ENCODE data around the gene HPN.

HPN gene

GRCh38 chr19:35080613-35081170, 39.2 kb downstream of the HPN start:
- no peak for DNase-seq (ENCODE audit: low read depth in 2 of 2, low spot score in 1 of 2)

DNA sequence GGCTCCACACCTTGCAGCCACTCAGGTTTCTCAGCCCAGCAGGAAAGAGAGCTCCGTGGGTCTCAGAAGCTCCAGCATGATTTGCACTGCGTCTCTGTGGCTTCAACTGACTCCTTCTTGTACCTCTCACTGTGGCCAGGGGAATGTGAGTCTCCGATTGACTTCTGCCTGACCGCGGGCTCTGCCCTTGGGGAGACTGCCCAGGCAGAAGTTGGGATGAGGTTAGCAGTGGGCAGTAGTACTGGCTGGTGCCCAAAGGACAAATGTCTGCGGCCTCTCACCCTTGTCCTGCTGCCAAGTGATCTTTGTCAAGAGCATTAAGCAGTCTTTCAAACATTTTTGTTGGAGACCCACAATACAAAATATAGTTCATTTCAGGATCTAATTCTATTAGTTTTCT, 39.7 kb downstream of the HPN start:
- DNase-seq (ENCODE audit: low read depth in 2 of 2, low spot score in 1 of 2): no peak

DNA sequence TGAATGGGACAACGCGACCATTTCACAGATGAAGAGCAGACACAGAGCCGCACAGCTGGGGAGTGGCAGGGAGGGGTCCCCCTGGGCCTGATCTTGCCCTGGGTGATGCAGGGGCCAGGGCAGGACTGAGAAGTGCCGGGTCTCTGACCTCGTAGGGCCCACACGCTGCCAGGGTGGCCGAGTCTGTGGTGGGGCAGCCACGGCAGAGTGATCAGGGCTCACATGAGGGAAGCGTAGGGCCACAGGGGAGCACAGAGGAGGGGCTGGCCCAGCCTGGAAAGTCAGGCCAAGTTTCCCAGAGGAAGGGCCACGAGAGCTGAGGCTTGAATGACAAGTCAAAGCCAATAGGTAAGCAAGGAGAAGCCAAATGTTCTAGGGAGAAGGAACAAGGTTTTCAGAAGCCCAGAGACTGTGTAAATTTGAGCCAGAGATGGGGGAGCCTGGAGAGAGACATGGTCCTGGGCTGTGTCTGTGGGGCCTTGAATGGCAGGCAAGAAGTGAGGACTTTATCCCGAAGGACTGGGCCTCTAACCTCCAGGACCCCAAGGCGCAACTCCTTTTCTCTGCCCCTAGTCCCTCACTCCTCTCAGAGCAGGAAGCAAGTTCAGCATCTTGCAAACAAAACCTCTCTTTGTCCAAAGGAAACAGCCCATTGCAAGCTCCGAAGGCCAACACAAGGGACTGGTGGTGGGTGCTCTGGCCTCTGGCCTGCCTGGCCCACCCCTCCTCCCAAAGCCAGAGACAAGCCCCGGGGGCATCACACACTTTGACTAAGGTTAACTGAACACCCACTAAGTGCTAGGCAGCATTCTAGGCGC, 42.4 kb downstream of the HPN start:
- DNase-seq (ENCODE audit: low read depth in 2 of 2, low spot score in 1 of 2): no peak

DNA sequence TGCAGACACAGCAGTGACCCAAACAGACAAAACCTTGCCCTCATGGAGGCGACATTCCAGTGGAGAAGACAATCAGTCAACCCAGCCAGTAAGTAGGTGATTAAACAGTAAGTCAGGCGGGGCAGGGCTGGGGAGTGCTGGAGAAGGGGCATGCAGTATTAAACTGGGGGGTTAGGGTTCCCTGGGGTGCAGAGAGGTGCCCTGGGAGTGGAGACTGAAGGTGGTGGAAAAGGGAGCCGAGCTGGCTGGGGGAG, 42.9 kb downstream of the HPN start:
- DNase-seq (ENCODE audit: low read depth in 2 of 2, low spot score in 1 of 2): no peak

- DNase-seq (ENCODE audit: low read depth in 2 of 2, low spot score in 1 of 2): no peak
Observed at GRCh38 chr19:35085947-35086346, 44.4 kb downstream of the HPN start.

DNA sequence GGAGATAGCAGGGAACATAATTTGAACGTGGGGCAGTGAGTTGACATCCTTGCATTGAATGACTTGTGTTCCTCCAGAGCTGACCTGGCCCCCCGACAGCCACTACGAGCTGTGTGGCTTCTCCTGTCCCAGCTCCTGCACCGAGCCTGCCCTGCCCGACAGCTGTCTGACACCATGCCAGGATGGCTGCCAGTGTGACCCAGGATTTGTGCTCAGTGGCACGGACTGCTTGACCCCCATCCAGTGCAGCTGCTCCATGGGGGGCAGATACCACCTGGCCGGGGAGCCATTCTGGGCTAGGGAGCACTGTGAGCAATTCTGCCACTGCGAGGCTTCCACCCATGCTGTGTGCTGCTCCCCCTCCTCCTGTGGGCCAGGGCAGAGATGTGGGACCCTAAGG, 44.9 kb downstream of the HPN start:
- no peak for DNase-seq (ENCODE audit: low read depth in 2 of 2, low spot score in 1 of 2)

- DNase-seq (ENCODE audit: low read depth in 2 of 2, low spot score in 1 of 2): no peak
Observed at GRCh38 chr19:35087393-35087792, 45.9 kb downstream of the HPN start.

DNA sequence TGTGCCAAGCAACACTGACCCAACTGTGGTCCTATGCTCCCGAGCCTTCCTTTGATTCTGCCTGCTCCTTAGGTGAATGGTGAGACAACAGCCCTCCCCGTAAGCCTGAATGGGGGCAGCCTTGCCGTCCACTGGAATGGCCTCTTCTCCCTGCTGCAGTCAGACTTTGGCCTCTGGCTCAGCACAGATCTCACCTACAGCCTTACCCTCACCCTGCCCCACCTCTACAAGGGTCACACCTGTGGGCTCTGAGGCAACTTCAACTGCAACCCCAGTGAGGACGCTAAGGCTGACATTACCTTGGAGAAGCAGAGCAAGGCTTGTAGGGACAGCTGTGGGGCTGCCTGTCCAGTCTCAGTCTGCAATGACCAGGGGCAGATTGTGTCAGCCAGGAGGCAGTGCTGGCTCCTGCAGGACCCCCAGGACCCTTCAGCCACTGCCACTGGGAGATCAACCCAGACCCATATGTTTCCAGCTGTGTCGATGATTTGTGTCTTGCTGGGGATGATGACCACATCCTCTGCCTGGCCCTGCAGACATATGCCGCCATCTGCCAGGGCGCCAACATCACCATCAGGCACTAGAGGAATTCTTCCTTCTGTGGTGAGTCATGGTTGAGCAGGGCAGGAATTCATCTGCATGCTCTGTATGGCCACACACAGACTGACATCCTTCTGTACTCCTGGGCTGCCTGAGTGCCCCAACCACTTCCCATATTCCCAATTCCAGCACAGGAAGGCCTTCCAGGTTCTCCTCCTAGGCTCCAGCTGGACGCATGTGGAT, 46.8 kb downstream of the HPN start:
- no peak for DNase-seq (ENCODE audit: low read depth in 2 of 2, low spot score in 1 of 2)

DNA sequence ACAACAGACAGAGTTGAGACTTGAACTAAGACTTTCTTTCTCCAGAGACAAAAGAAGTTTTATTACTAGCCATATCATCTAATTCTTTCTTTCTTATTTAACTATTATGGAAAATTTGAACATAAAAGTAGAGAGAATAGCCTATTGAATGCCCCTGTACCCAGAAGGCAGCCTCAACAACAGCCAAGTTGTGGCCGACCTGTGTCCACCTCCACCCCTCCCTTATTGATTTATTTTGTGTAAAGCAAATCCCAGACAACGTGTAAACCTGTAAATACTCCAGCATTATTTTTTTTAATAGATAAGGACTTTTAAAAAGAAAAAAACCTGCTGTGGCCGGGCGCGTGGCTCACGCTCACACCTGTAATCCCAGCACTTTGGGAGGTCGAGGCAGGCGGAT, 48.0 kb downstream of the HPN start:
- no peak for DNase-seq (ENCODE audit: low read depth in 2 of 2, low spot score in 1 of 2)

- no peak for DNase-seq (ENCODE audit: low read depth in 2 of 2, low spot score in 1 of 2)
Observed at GRCh38 chr19:35090160-35090505, 48.6 kb downstream of the HPN start.

DNA sequence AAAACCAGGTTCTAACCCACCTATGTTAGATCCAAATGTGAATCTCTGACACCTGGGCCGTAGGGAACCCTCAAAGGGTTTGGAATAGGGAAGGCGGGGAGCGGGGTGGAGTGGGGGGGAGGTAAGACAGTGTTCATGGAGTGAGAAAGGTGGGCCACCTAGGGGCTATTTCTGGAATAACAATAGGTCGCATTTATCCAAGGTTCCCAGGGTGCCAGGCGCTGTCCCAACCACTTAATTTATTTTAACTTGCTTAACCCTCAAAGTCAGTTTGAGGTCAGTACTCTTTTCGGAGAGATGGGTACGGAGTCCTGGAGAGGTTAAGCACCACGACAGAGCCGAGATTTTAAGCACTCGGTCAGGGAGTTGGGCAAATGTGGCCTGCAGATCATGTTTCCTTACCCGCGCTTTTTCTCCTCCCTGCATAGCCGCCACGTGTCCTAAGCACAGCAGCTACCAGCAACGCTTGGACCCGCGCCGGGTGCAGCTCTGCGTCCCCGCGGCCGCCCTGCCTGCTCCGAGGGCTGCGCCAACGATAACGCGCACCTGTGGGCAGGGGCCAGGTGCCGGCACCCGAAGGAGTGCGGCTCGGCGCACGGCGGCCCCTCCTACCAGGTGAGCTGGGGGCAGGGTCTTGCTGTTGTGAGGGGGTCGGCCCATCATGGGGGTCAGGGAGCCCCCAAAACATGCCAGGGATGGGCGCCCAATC, 49.1 kb downstream of the HPN start:
- no peak for DNase-seq (ENCODE audit: low read depth in 2 of 2, low spot score in 1 of 2)

- DNase-seq (ENCODE audit: low read depth in 2 of 2, low spot score in 1 of 2): no peak
Observed at GRCh38 chr19:35093430-35093829, 51.9 kb downstream of the HPN start.

GRCh38 chr19:35093941-35094647, 52.6 kb downstream of the HPN start:
- DNase-seq (ENCODE audit: low read depth in 2 of 2, low spot score in 1 of 2): no peak

GRCh38 chr19:35094656-35095055, 53.1 kb downstream of the HPN start:
- DNase-seq (ENCODE audit: low read depth in 2 of 2, low spot score in 1 of 2): no peak

- DNase-seq (ENCODE audit: low read depth in 2 of 2, low spot score in 1 of 2): no peak
Observed at GRCh38 chr19:35095667-35096368, 54.3 kb downstream of the HPN start.

DNA sequence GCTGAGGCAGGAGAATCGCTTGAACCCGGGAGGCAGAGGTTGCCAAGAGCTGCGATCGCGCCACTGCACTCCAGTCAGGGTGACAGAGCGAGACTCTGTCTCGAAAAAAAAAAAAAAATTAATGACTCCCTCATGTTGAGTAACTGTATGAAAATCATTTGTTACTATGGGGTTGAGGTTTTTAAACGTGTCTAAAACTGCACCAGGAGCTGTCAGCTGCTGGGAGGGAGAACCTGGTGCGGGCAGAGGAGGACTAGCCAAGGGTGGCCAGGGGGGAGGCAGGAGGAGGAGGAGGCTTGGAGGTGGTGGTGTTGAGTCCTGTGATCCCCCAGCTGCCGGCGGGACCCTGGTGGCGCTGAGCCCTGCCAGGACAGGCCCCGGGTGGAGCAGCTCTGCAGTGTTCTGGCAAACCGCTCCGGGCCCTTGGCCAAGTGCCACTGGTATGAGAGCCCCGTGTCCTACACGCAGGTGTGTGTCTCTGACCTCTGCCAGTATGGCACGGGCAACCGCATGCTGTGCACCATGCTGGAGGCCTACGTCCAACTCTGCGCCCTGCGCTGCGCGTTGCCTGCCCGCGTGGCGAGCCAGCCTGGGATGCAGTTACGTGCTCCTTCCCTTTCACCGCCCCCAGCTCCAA, 57.0 kb downstream of the HPN start:
- DNase-seq (ENCODE audit: low read depth in 2 of 2, low spot score in 1 of 2): no peak

- DNase-seq (ENCODE audit: low read depth in 2 of 2, low spot score in 1 of 2): no peak
Observed at GRCh38 chr19:35099155-35099896, 57.8 kb downstream of the HPN start.

GRCh38 chr19:35099897-35100275, 58.4 kb downstream of the HPN start:
- DNase-seq (ENCODE audit: low read depth in 2 of 2, low spot score in 1 of 2): no peak
